Panc1 (cell line): ENCODE measurements around the gene SNX4. TPM values are rescaled to one million over a fixed set of nuclear protein-coding genes. Genes with fewer than 3 reads are reported as not detected.

ENCODE experiments used
- ATAC-seq: fragments of 200-7000 bp; cut with Tn5 transposase; 2 replicates; pipeline ENCODE4 v1.9.1; 2020; ENCODE audit warnings: mild to moderate bottlenecking, moderate library complexity
- BruUV-seq: library from RNA; stranded (reverse); fragments of 400-500 nt; replicated peaks from 2 replicates; lab custom pipeline; 2021; lab: Mats Ljungman, UMichigan
- CTCF ChIA-PET: fragments of 300-600 bp; sonication (Branson Sonifier 250); formaldehyde crosslinking; loops from one replicate; lab custom pipeline; 2022; ENCODE audit warnings: antibody characterized with exemption; lab: Charles Lee
- POLR2A ChIA-PET: fragments of 300-600 bp; sonication (Branson Sonifier 250); formaldehyde crosslinking; loops from one replicate; lab custom pipeline; 2022; ENCODE audit warnings: antibody characterized with exemption; lab: Charles Lee
- DNase-seq: peaks from one replicate; pipeline ENCODE4 v3.0.0-alpha.2; 2010; ENCODE audit warnings: low read depth, low spot score
- H3K27ac ChIP-seq: 2 replicates; pipeline ENCODE4 v1.5.1; 2011; ENCODE audit warnings: mild to moderate bottlenecking, low read length, inconsistent platforms
- H3K27me3 ChIP-seq: fragments of 200-500 bp; sonication (Bioruptor generic); 2 replicates; pipeline ENCODE4 v1.6.0; 2014; ENCODE audit warnings: low read length, inconsistent platforms; ENCODE audit not compliant: control insufficient read depth, insufficient read depth
- H3K36me3 ChIP-seq: fragments of 200-500 bp; sonication (Bioruptor generic); 2 replicates; pipeline ENCODE4 v1.5.1; 2014; ENCODE audit warnings: inconsistent platforms, mild to moderate bottlenecking, low read length, moderate library complexity; ENCODE audit not compliant: control insufficient read depth, insufficient read depth
- H3K4me1 ChIP-seq: 2 replicates; pipeline ENCODE4 v1.5.1; 2011; ENCODE audit warnings: inconsistent platforms, mild to moderate bottlenecking, low read length, moderate library complexity; ENCODE audit not compliant: control insufficient read depth, insufficient read depth
- H3K4me3 ChIP-seq, 2 experiments: 2 replicates each; pipeline ENCODE4 v1.5.1; 2011 to 2012; ENCODE audit warnings: low read depth in 2 of 2, low read length in 2 of 2, mild to moderate bottlenecking in 2 of 2, inconsistent platforms in 1 of 2, moderate library complexity in 1 of 2
- H3K9me3 ChIP-seq: fragments of 200-500 bp; sonication (Bioruptor generic); 2 replicates; pipeline ENCODE4 v1.5.1; 2014; ENCODE audit warnings: low read depth, mild to moderate bottlenecking, inconsistent platforms, low read length, moderate library complexity; ENCODE audit not compliant: control insufficient read depth, insufficient read depth
- CTCF ChIP-seq: fragments of 450-650 bp; IDR thresholded peaks from 2 replicates; pipeline ENCODE4 v1.5.1; 2017; ENCODE audit warnings: mild to moderate bottlenecking
- POLR2AphosphoS5 ChIP-seq: IDR thresholded peaks from 2 replicates; pipeline ENCODE4 v1.6.1; 2012; ENCODE audit warnings: mild to moderate bottlenecking, low read depth, low read length, moderate library complexity
- REST ChIP-seq, 2 experiments: IDR thresholded peaks; 2 replicates each; pipeline ENCODE4 v1.6.1; 2011 to 2012; ENCODE audit warnings: low read depth in 2 of 2, control low read depth in 1 of 2, low read length in 1 of 2, mild to moderate bottlenecking in 1 of 2, moderate library complexity in 1 of 2; ENCODE audit not compliant: insufficient read depth in 1 of 2
- SIN3A ChIP-seq: IDR thresholded peaks from 2 replicates; pipeline ENCODE4 v1.6.1; 2012; ENCODE audit warnings: low read depth, mild to moderate bottlenecking, low read length, moderate library complexity, borderline replicate concordance; ENCODE audit not compliant: insufficient read depth
- TCF7L2 ChIP-seq: IDR thresholded peaks from 2 replicates; pipeline ENCODE4 v1.6.1; 2011; ENCODE audit warnings: mild to moderate bottlenecking, low read depth, low read length, inconsistent platforms
- in situ Hi-C: cut with HindIII; loops from 2 replicates; pipeline ENCODE4 v1.10.0; 2016; ENCODE audit warnings: low sequenced_read_pairs, low pct_unique_long_range_greater_than_20kb
- intact Hi-C: fragments of 100-400 bp; cut with micrococcal nuclease; formaldehyde crosslinking; loops from one replicate; pipeline ENCODE4 v1.10.0; 2022; ENCODE audit not compliant: unreplicated experiment
- total RNA-seq: library from RNA; stranded (reverse); gene quantifications from one replicate; pipeline ENCODE4 v1.2.1, GENCODE V29; 2021; ENCODE audit not compliant: unreplicated experiment

The SNX4 gene
- total RNA-seq, 1 experiment from 2014 or later: 34.3 TPM

- H3K27me3 ChIP-seq: no peaks in the 10 kb centered on the region
- POLR2A ChIA-PET: no interaction called here
- no TSS peak for BruUV-seq
- no peak overlapping the region for H3K27ac ChIP-seq
- H3K36me3 ChIP-seq: no peaks in the 10 kb centered on the region; the same call in 1 of the 2 replicates
- no peaks in the 10 kb centered on the region for H3K4me1 ChIP-seq
- DNase-seq: no peak
- CTCF ChIA-PET: interaction anchor here (0.7 kb wide), 1 partner anchor 12 kb away, joined by 3 read pairs; no protein-coding TSS in a partner anchor
- no peak for ATAC-seq
- intact Hi-C loops (no loop called here), in situ Hi-C loops (no loop called here)
- TF ChIP-seq TCF7L2: no peak
- no peak for TF ChIP-seq CTCF
- TF ChIP-seq SIN3A: no peak
- no peak for TF ChIP-seq POLR2AphosphoS5
- no peak for TF ChIP-seq REST (IDR thresholded peaks at IDR 0.05; ENCODE audit: insufficient read depth in 1 of 2, low read depth in 2 of 2, low read length in 1 of 2)
- H3K4me3 ChIP-seq: no peak overlapping the region
- H3K9me3 ChIP-seq: no peaks in the 10 kb centered on the region
Observed at GRCh38 chr3:125479091-125479490, 40.9 kb downstream of the SNX4 start.

GRCh38 chr3:125478326-125478725 is 41.7 kb downstream of the SNX4 start:
- in situ Hi-C loops: no loop called here
- TF ChIP-seq CTCF (no peak), POLR2AphosphoS5 (no peak), REST (IDR thresholded peaks at IDR 0.05; ENCODE audit: insufficient read depth in 1 of 2, low read depth in 2 of 2, low read length in 1 of 2) (no peak), SIN3A (no peak), TCF7L2 (no peak)
- no peak overlapping the region for H3K4me3 ChIP-seq
- H3K9me3 ChIP-seq: no peaks in the 10 kb centered on the region
- intact Hi-C loops: no loop called here
- DNase-seq (no peak), ATAC-seq (no peak)
- ChIA-PET POLR2A (no interaction called here), CTCF (no interaction called here)
- no peak overlapping the region for H3K27ac ChIP-seq
- BruUV-seq: no TSS peak
- H3K36me3 ChIP-seq: no peaks in the 10 kb centered on the region; the same call in 1 of the 2 replicates
- H3K4me1 ChIP-seq: no peaks in the 10 kb centered on the region
- H3K27me3 ChIP-seq: no peaks in the 10 kb centered on the region
